HuH-7.5 (cell line): ENCODE results near the gene TWIST2.

Source experiments
- DNase-seq: peaks from one replicate; pipeline ENCODE4 v3.0.0; 2011; ENCODE audit warnings: low spot score

TWIST2 gene

GRCh38 chr2:238905224-238905623, 57.3 kb downstream of the TWIST2 start:
- no peak for DNase-seq

GRCh38 chr2:238905644-238906043, 57.8 kb downstream of the TWIST2 start:
- DNase-seq: no peak

- DNase-seq: no peak
Measured at GRCh38 chr2:238906254-238906935, 58.5 kb downstream of the TWIST2 start.

- no peak for DNase-seq
Measured at GRCh38 chr2:238906936-238907716, 59.2 kb downstream of the TWIST2 start.

DNA sequence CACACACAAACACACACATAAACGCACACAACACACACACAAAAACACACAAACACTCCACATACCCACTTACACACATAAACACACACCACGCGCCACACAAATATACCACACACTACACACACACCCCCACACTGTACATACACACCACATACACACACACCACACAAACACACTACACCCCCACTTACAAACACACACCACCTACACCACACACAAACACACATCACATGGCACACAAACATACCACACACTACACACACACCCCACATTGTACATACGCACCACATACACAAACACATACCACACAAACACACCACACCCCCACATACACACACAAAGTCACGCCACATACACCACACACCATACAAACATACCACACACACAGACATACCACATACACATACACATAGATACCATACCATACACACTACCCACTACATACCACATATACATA, 59.9 kb downstream of the TWIST2 start:
- DNase-seq: no peak

DNA sequence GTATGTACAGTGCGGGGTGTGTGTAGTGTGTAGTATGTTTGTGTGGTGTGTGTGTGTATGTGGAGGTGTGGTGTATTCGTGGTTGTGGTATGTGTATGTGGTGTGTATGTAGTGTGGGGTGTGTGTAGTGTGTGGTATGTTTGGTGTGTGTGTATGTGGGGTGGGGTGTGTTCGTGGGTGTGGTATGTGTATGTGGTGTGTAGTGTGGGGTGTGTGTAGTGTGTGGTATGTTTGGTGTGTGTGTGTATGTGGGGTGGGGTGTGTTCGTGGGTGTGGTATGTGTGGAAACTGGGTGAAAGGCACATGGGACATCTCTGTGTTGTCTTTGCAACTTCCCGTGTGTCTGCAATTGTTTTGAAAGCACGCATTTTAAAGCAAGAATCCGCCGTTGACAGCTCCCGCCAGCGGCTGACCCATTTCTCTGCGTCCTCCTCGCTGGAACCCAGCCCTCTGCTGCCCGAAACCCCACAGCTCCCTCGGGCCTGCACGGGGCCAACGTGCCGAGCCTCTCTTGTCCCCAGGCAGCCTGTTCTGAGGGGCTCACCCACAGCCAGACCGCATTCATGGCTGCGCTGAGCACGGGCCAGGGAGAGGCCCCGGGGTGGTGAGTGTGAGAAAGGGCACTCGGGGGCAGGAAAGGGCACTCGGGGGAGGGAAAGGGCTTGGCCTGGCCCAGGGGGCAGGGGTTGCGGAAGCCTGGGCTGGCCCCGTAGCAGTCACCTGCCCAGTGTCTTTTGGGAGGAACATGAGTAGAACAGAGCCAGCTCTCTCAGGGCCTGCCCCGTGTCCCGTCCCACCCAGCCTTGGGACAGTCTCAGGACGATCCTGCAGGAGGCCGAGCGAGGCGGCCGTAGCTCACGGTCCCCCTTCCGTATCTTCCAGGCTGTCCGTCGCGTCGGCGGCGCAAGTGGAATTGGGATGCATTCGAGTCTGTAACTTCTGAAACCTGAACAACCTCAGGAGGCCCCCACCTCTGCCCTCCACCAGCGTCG, 61.4 kb downstream of the TWIST2 start:
- DNase-seq: no peak

GRCh38 chr2:238910751-238911351, 63.0 kb downstream of the TWIST2 start:
- no peak for DNase-seq

GRCh38 chr2:238911376-238912227, 63.7 kb downstream of the TWIST2 start:
- DNase-seq: no peak

- DNase-seq: no peak
Measured at GRCh38 chr2:238912228-238912915, 64.5 kb downstream of the TWIST2 start.

DNA sequence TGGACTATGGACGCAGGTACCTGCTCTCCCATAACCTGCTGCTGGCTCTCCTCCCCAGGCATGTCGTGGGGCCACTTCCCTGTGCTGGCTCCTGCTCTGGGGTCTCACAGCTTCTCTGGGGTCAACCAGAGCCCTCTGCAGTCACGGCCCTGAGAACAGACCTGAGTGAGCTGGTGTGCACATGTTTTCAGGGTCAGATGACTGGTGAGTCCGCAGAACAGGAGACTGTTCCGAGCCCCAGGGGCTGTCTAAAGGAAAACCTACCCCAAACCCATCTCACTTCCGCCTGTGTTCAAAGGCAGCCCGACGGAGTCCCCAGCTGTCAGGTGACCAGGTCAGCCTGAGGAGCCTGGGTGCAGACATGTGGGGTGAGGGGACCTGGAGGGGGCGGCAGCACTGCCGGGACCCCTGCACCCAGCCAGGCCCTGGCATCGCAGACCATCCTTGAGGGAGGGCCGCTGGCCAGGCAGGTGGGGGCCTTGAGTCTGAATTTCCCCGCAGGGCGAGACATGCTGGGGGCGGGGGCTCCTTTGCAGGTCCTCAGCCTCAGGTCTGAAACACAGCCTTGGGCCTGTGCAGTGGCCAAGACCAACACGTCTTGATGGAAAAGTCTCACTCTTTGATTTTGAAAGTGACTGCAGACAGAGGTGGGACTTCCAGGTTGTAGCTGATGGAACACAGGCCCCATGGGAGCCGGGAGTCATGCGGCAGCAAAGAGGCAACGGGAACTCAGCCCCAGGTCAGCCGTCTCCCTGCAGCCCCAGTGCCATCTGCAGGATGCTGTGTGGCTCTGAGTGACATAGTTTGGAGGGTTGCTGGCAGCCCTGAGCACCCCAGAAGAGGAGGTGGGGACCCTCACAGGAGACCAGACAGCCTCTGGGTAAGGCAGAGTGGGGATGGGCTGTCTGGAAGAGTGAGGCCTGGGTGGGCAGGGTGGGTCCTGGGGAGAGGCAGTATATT, 65.3 kb downstream of the TWIST2 start:
- no peak for DNase-seq

DNA sequence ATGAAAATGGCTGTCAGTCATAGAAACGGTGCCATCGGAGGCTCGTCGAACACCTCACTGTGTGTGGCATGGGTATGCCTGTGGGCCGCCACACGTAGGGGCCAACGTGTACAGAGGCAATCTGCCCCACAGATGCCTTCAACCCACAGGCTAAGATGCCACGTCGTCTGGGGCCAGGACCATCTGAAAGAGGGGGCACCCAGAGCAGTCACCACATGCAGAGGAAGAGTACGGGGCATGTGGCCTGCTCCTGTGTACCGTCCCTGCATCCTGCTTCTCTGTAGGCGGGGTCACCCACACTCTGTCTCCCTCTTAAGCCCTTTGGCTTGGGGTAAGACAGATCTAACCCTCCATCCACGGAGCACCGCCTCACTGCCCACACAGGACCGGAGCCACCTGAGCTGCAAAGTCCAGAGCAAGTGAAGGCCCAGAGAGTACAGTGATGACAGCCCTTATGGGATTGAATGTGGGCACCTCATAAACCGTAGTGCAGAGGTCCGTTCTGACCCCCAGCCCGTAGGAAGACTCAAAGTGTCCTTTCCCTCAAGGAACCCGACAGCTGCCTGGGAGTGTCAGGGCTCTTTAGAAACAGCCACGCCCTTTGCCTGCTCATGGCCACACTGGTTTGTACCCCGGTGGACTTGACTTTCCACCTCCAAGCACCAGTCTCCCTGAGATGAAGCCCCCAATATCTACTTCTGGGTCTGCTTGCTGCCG, 66.2 kb downstream of the TWIST2 start:
- DNase-seq: no peak

DNA sequence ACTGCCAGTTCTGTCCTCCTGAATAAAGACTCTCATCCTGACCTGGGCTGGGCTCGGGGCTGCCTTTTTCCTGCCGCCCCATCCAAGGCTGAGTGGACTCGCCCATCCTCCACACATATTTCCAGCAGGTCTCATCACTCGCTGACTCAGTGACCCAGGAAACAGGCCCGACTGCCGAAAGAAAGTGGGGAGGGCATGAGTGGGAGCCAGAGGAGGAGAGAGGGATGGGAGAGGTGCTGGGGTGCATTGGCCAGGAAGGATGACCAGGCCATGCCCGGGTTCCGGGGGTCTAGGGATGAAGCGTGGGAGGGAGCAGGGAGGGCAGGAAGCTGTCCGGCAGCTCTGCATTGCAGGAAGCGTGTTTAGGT, 66.7 kb downstream of the TWIST2 start:
- no peak for DNase-seq

- no peak for DNase-seq
Measured at GRCh38 chr2:238915196-238915595, 67.3 kb downstream of the TWIST2 start.

GRCh38 chr2:238915596-238915995, 67.7 kb downstream of the TWIST2 start:
- no peak for DNase-seq

GRCh38 chr2:238916176-238916874, 68.4 kb downstream of the TWIST2 start:
- DNase-seq: no peak

DNA sequence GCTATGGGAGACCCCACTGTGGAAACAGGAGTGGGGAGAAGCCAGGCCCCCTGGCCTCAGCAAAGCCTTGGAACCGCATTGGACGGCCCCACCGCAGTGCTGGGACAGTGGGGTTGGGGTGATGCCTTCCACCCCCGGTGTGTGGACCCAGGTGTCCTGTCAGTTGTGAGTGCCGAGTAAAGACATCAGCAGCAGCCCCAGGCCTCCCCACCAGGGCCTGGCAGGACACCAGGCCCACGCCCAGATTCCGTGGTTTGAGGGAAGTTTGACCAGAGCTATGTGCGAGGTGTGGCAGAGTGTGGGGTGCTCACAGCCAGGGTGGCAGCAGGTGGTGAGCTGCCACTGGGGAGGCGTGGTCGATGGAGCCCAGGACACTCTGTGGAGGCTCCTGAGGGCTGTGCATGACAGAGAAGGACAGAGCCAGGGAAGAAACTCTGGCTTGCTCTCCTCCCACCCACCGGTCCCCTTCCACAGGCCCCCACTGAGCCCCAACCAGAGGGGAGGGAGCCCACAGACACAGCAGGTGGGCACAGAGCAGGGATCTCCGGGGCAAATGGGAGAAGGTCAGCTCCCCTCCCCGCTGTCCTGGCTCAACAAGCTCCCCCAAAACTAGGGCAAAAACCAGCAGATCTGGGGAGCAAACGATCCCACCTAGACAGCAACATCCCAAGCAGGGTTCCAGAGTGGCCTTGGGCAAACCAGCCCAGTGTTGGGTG, 69.1 kb downstream of the TWIST2 start:
- DNase-seq: no peak

DNA sequence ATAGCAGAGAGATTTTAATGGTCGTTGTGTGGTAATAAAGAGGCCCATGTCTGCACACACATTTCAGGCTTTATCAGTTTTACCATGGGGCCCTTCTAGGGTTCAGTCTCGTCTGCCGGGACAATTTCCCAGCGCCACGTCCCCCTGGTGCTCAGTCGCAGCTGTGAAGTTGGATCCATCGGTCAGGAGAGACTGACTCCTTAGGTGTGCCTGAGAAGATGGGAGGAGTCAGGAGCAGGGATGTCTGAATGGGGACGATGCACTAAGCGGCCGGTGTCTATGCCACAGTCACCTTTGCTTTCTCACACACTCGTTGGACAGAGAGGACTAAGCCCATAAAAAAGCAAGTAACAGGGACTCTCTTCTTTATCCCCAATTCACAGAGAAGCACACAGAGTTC, 71.4 kb downstream of the TWIST2 start:
- no peak for DNase-seq
